HG03039 (cell line): ENCODE data around the gene RNF152.
A peak's percentile ranks its signal among the peaks of the same experiment; 100 is the strongest.

Experiments
- ATAC-seq: cut with Tn5 transposase; IDR thresholded peaks from one replicate; pipeline ENCODE4 v1.9.1; 2021; ENCODE audit warnings: mild to moderate bottlenecking, moderate library complexity; ENCODE audit not compliant: unreplicated experiment

RNF152 gene, protein sequence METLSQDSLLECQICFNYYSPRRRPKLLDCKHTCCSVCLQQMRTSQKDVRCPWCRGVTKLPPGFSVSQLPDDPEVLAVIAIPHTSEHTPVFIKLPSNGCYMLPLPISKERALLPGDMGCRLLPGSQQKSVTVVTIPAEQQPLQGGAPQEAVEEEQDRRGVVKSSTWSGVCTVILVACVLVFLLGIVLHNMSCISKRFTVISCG

DNA sequence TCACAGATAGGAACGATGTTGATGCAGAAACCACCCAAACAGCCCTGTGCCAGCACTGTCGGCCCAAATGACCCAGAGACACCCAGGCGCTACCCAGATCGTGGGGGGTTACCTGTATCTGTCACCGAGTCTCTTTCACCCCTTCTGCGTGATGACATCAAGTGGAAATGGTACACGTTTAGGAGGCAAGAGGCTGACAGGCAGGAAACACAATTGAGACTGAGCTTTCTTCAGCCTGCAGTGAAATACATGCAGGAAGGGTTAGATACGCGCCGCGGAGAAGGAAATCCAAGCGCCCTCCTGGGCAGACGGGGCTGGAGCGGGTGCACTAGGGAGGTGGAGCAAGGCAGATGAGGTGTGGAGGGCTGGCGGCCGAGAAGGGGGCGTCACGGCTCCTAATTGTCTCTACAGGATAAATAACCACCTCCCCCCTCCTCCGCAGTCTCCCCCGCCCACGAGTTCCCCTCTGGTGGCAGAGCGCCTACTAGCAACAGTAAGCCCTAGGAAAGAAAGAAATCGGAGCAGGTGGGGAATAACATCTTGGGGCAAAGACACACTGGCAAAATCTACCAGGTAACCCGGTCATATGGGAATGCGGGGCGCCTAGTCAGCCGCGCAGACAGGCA lies at the start of gene RNF152:
RNF152 (minus strand) TSS at position 325 of the 626 bp plus-strand sequence. CDS start 76,544 bp downstream, outside the sequence.
- no peak for ATAC-seq

DNA sequence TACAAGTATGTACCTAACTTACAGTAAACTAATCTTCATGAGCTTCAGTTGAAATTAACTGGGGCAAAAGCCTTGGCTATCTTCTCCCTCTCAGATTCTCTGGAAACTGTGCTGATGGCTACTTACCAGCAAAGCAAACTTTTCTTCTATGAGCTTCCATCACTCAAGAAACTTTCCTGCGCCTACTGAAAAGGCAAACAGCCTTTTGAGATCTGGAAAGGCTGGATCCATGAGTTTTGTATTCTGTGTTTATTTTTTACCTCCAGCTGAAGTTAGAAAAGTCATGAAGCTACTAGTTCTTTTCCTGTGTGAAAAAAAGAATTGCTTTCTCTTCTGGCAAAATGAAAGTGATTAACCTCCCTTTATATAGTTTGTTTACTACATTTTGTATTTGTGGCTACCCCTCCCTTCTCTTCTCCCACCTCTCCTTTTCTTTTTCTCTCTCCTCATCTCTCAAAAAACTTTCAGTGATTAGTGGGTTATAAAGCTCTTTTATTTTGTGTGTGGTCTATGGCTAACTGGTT lies 49.2 kb upstream of the RNF152 start:
- ATAC-seq, result no peak

DNA sequence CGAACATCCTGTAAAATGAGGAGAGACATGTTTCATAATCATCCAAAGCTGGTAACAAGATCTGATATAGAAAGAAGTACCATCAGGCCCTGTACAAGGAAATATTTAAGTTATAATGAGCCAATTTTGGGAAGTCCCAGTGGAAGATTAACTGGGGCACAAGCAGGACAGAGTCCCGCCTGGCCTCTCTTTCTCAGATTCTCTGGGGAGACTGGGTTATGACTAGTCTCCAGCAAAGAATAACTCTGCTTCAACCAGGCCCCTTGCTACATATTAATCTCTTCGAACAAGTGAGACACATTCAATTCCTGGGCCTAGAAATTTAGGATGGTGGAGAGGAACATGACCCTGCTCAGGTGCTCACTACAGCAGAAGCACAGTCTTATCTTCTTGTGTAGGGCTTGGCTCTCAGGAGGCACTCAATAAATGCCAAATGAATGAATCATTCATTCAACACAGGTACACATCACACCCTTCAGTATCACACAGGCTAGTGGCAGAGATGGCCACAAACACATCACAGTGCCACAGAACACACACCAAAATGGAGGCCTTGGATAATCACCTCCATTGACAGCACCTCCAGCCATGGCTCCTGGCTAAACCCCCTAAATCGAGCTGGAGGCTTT lies 46.4 kb upstream of the RNF152 start:
- no peak for ATAC-seq

DNA sequence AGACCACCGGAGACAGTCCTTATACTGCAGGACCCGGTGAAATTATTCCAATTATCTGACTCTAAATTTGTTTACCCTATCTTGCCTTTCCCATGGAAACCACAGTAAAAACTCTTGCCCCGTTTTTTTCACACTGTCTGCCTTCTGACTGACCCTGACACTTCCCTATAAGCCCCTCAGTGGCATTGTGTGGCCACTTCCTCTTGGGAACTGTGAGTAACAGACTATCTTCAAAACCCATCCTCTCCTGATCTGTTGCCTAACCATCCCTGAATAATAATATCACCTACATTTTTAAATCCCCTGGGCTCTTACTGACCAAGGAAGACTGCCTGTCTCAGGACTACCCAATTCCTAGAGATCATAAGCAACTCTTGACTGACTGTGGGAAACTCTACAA lies 42.6 kb upstream of the RNF152 start:
- ATAC-seq, result no peak

DNA sequence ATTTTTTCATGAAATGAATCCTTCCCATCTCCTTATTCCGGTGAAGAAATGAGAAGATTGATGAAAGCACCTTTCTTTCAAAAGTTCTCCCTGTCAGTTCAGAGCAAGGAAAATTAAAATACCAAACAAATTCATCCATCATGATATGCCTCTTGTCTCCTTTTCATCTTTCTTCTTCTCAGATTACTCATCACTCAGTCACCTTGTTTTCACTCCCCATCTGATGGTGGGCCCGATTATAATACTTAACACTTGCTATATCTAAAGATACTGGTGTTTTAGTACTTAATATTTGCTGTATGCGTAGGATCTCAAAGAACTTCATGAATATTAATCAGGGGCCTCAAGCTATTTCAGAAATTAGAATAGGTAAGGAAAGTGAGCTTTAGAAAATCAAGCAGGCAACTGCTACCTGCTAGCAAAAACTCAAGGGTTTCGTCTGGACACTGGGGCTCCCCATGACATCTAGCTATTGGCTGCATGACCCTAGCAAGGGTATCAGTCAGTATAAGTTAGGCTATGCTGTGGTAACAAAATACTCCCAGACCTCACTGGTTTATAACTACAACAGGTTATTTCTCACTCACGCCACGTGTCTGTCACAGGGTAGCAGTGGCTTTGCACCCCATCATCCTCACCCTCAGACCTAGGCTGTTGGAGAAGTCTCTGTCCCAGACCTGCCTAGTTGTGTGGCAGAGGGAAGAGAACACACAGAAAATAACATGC lies 39.0 kb upstream of the RNF152 start:
- no peak for ATAC-seq

DNA sequence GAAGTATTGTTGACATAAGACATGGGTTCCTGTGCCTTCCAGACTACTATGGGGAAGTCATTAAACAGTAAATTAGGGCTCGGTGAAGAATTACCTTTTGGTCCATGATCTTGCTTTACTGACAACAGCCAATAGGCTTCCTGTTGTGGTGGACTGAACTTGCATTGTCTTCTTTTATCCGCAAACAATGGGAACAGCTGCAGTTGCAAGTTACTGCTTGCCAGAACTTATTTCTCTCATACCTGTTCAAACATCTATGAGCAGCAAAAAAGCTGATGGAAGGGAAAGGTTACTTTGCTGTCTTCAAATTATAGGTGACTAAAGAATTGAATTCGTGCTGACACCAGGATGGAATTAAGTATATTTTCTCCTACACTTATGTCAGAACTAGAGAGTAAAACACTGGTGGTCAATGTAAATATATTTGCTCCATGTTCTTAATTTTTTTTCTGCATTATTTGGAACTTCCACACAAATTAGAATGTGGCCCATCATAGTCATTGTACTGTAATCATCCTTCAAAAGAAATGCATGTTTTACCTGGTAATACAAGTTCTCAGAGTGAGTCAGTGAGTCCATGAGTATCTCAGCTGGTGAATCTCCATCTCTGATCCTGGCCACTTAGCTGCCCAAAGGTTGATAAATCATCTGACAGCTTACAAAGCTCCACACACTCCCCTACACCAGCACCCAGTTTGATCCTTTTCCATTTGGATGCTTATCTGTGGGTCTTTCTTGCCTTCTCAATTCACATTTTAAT lies 37.3 kb upstream of the RNF152 start:
- ATAC-seq, result no peak

DNA sequence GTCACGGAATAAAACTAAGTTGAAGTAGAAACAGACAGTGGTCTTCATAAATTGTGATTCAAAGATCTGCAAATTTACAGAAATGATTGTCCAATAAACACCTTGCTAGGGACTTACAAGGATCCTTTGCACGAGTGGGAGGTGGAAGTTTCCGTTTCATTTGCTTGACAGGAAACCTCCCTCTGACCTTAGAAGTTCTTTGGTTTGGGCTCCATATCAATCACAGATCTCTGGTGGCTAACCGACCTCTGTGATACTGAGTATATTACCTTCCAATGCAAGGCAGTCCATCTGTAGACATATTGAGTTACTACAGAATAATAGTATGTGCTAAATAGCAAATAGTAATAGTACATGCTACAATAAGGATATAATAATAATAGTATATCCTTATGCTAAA lies 33.7 kb upstream of the RNF152 start:
- no peak for ATAC-seq

DNA sequence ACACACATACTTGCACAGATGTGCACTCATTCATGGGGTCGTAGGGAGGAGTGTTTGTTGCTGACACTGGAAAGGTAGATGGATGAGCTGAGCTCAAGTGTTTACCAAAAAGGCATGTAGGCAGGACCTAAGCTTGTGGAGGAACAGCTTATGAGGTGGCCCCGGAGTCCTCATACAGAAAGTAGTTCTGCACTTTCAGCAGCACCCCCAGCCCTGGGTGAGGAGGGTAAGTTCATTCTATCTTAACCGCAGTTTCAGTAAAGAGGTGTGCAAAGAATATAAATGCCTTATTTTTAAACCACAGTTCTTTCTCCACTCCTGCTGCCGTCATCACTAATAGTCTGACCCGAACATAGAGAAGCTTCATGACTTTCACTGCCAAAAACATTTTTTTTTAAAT lies 31.7 kb upstream of the RNF152 start:
- ATAC-seq, result no peak

DNA sequence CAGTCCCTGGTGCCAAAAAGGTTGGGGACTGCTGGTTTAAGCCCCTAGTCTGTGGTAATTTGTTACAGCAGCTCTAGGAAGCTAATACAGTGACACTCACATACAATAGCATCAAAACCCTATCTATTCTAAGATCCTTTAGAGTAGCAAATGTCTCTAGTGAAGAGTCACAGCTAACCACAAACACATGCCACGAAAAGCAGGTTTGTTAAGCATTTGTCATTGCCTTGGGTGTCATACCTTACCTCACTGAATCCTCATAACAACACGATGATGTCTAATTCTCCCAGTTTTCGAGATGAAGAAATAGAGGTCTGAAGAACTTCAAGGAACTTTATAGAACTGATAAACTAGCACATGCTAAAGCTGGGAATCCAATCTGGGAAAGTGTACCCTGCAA lies 29.6 kb upstream of the RNF152 start:
- ATAC-seq, result no peak

DNA sequence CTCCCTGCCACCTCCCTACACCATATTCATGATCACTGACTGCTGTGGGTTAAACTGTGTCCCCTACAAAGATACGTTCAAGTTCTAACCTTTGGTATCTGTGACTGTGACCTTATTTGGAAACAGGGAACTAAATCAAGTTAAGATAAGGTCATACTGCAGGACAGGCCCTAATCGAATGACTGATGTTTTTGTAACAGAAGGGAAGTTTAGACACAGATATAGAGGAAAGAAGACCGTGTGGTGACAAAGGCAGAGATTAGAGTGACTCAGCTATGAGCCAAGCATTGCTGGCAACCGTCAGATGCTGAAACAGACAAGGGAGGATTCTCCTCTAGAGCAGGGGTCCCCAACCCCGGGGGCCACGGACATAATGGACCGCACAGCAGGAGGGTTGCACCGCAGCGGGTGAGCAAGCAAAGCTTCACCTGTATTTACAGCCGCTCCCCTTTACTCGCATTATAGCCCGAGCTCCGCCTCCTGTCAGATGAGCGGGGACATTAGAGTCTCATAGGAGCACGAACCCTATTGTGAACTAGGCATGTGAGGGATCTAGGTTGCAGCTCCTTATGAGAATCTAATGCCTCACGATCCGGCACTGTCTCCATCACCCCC lies 28.9 kb upstream of the RNF152 start:
- ATAC-seq, result no peak

DNA sequence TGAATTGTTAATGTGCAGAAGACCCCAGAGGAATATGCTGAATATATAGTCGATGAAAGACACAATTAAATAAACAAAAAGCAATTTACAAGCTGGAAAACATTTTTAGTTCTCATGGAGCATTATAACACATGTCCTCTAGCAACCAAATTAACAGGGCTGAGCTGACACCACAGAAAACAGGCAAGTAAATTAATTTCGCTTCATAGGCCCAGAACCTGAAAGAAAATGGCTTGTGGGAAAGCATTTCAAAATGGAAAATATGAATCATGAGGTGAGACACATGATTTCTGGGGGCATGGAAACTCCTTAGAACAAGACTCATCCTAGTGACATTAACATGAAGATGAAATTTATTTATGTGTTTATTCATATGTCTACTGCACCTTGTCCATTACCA lies 25.0 kb upstream of the RNF152 start:
- ATAC-seq, result no peak

DNA sequence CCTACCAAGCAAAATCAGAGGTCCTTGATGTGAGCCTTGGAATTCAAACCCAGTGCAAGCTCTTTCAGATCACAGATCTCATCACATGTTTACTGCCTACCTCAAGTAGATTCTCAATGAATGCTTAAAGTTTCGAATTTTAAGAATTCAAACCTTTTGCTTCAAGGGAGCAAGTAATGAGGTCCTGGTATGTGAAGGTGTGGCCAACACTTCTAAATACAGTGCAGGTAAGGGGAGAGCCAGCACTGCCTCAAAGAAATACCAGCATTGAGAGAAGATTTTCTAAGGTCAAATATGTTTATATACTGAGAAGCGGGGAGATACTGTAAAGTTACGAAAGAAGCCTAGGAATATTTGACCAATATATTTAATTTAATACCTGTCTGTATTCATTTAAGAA lies 19.7 kb upstream of the RNF152 start:
- no peak for ATAC-seq

DNA sequence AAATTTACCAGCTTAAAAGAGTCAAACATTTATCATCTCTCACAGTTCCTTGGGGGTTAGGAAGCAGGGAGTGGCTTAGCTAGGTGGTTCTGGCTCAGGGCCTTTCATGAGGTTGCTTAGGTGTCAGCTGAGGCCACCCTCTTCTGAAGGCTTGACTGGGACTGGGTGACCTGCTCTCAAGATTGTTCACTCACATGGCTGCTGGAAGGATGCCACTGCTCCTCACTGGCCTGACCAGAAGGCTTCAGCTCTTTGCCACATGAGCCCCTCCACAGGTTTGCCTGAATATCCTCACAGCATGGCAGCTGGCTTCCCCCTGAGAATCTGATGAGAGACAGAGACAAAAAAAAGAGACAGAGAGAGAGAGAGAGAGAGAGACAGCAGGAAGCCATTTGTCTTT lies 17.3 kb upstream of the RNF152 start:
- no peak for ATAC-seq

DNA sequence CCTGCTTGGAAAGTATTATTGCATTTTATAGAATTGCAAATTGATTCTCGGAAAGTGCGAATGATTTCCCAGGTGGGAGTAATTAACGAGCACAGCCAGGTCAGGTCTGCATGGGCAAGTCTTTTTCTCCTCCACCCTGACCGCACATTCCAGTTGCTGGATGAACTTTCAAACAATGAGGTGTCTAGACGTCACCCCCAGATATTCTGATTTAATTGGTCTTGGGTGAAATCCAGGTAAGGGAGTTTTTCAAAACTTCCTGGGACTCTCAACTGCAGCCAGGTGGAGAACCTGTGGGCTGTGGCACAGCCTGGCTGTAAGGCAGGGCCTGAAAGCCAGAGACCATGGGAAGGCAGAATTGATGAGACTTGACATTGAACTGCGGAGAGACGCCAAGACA lies 15.9 kb upstream of the RNF152 start:
- ATAC-seq, result no peak

DNA sequence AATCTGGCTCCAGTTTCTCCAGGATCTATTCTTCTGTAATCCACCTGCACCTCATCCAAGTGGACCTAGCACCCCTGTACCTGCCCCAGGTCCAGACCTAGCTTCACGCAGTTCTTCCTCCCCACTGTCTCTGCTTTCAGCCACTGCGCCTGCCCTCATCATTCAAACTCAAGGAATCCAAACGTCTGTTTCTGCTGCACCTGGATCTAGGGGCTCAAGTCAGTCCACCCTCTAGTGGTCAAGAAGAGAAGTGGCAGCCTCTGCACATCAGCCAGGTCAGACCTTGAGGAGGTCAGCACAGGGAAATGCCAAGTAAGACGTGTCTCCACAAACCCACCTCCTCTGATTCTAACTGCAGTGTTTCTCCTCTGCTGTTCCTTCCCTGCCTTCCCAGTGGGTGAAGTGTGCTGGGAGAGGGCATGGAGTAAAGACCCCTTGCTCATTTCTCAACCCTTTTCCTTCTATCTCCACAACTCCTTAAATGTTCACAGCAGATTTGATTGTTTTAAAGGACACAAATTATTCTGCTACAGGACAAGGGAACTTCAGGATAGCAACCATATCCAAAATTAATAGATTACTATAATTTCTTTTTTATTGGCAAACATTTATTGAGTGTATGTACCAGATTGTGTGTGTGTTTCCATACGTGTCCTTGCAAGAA lies 8.6 kb upstream of the RNF152 start:
- peak; percentile 96 for ATAC-seq

DNA sequence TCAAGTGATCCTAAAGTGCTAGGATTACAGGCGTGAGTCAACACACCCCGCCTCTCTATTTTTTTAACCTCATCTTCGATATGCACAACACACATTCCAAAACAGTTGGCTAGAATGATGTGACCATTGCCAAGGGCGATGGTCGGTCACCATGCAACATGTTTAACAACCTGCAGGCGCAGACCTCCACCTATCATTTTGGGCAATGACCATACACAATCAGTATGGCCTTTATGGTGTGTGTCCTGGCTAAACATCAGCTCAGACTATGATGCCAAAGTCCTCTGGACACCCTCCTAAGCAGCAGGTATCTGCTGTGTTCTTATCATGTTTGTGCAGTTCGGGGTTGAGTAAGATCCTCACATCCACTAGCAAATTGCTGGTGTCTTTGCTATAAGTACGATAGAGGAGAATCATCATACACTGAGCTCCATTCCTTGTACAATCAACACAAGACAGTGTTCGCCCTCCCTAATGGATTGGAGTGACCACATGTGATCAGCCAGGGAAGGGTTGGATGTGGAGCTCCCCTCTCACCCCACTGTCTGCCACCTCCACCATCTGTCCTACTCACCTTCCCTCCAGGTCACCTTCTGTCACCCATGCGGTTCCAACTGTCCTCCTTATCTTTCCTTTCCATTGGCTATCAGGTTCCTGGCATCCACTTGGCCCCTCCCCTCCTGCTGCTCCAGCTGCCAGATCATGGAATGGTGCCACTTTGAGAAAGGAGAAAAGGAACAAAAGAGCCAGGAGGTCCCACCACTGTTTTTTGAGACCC lies 7.9 kb upstream of the RNF152 start:
- ATAC-seq, result no peak

DNA sequence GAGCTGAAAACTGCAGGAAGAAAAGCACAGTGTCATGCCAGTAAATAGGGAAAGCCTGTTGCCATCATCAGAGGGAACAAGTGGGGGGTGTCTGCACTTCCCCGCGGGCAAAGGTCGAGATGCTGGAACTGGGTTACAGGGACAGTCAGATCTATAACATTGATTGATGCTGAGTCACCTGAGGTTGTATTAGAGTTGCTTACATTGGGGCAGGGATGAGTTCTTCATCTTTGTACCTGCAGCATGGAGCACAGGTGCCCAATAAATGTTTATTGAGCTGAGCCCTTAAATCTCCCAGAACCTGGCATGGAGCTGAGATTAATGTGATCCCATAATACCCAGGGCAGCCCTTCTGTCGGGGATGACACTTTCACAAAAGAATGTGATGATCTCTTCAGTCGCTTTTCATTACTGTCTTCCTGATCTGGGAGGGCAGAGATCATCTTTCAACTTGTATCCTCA lies 5.9 kb upstream of the RNF152 start:
- ATAC-seq, result no peak

DNA sequence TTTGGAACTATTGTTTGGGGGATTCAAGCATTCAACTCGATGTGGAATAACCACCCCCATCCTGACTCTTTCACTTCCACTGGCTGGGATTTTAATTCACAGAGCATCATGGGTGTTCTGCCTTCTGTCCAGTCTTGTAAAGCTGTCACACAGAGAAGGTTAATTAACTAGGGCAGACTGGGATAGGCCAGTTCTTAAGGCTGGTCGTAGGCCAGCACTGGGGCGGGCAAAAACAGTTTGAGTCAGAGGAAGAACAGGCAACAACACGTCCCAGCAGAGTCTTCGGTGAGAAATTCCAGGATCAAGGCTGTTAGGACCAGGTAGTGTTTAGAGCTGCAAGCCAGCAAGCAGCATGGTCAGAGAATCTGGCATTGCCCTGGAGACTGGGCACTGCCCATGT lies 4.0 kb upstream of the RNF152 start:
- no peak for ATAC-seq

DNA sequence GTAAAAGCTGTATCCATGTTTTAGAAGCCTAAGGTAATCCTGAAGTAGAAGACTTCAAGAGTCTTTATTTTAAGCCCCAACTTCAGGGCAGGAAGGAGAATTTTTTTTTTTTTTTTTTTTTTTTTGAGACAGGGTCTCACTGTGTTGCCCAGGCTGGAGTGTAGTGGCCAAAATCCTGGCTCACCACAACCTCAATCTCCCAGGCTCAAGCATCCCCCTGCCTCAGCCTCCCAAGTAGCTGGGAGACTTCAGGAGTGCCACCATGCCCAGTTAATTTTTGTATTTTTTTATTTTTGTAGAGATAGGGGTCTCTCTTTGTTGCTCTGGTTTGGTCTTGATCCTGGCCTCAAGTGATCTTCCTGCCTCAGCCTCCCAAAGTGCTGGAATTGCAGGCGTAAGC lies 3.3 kb upstream of the RNF152 start:
- no peak for ATAC-seq
